ENCODE results near the gene KANSL3. TPM values are rescaled to one million over a fixed set of nuclear protein-coding genes. Genes with fewer than 3 reads are reported as not detected.

The KANSL3 gene
- total and polyA plus RNA-seq, 2 experiments from 2014 or later = 8.9 to 31.4 TPM

- TF ChIP-seq, protein P1, sequence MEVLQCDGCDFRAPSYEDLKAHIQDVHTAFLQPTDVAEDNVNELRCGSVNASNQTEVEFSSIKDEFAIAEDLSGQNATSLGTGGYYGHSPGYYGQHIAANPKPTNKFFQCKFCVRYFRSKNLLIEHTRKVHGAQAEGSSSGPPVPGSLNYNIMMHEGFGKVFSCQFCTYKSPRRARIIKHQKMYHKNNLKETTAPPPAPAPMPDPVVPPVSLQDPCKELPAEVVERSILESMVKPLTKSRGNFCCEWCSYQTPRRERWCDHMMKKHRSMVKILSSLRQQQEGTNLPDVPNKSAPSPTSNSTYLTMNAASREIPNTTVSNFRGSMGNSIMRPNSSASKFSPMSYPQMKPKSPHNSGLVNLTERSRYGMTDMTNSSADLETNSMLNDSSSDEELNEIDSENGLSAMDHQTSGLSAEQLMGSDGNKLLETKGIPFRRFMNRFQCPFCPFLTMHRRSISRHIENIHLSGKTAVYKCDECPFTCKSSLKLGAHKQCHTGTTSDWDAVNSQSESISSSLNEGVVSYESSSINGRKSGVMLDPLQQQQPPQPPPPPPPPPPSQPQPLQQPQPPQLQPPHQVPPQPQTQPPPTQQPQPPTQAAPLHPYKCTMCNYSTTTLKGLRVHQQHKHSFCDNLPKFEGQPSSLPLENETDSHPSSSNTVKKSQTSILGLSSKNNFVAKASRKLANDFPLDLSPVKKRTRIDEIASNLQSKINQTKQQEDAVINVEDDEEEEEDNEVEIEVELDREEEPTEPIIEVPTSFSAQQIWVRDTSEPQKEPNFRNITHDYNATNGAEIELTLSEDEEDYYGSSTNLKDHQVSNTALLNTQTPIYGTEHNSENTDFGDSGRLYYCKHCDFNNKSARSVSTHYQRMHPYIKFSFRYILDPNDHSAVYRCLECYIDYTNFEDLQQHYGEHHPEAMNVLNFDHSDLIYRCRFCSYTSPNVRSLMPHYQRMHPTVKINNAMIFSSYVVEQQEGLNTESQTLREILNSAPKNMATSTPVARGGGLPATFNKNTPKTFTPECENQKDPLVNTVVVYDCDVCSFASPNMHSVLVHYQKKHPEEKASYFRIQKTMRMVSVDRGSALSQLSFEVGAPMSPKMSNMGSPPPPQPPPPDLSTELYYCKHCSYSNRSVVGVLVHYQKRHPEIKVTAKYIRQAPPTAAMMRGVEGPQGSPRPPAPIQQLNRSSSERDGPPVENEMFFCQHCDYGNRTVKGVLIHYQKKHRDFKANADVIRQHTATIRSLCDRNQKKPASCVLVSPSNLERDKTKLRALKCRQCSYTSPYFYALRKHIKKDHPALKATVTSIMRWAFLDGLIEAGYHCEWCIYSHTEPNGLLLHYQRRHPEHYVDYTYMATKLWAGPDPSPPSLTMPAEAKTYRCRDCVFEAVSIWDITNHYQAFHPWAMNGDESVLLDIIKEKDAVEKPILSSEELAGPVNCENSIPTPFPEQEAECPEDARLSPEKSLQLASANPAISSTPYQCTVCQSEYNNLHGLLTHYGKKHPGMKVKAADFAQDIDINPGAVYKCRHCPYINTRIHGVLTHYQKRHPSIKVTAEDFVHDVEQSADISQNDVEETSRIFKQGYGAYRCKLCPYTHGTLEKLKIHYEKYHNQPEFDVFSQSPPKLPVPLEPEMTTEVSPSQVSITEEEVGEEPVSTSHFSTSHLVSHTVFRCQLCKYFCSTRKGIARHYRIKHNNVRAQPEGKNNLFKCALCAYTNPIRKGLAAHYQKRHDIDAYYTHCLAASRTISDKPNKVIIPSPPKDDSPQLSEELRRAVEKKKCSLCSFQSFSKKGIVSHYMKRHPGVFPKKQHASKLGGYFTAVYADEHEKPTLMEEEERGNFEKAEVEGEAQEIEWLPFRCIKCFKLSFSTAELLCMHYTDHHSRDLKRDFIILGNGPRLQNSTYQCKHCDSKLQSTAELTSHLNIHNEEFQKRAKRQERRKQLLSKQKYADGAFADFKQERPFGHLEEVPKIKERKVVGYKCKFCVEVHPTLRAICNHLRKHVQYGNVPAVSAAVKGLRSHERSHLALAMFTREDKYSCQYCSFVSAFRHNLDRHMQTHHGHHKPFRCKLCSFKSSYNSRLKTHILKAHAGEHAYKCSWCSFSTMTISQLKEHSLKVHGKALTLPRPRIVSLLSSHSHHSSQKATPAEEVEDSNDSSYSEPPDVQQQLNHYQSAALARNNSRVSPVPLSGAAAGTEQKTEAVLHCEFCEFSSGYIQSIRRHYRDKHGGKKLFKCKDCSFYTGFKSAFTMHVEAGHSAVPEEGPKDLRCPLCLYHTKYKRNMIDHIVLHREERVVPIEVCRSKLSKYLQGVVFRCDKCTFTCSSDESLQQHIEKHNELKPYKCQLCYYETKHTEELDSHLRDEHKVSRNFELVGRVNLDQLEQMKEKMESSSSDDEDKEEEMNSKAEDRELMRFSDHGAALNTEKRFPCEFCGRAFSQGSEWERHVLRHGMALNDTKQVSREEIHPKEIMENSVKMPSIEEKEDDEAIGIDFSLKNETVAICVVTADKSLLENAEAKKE (CRISPR knock-in tag; IDR thresholded peaks at IDR 0.05) = no peak
- no peak for TF ChIP-seq REST (IDR thresholded peaks at IDR 0.05; ENCODE audit: unreplicated experiment)
These were observed 25.1 kb upstream of the KANSL3 start (continued) for GRCh38 chr2:96663177-96663576.

GRCh38 chr2:96662360-96662759 is 24.2 kb upstream of the KANSL3 start:
- no peak overlapping the region for H3K4me3 ChIP-seq
- H3K27me3 ChIP-seq (ENCODE audit: insufficient read depth) = no peaks in the 10 kb centered on the region
- no peak for ATAC-seq
- no peak overlapping the region for H3K27ac Mint-ChIP-seq
- H3K4me1 Mint-ChIP-seq = no peaks in the 10 kb centered on the region
- H3K79me2 ChIP-seq (replicated peaks; ENCODE audit: insufficient read depth) = no peaks in the 10 kb centered on the region
- H3K4me2 ChIP-seq = no peak overlapping the region
- no peak overlapping the region for H3K27ac ChIP-seq (ENCODE audit: low read depth)
- H2AFZ ChIP-seq = no peak overlapping the region
- no peaks in the 10 kb centered on the region for H3F3A ChIP-seq (replicated peaks; ENCODE audit: low read depth)
- H3K4me1 ChIP-seq (ENCODE audit: insufficient read depth) = no peaks in the 10 kb centered on the region
- H3K9me3 Mint-ChIP-seq = peaks cover 13% of the 10 kb centered on the region
- H4K20me1 ChIP-seq (replicated peaks; ENCODE audit: insufficient read depth) = no peaks in the 10 kb centered on the region
- H3K36me3 Mint-ChIP-seq (ENCODE audit: low read depth) = no peaks in the 10 kb centered on the region; the same call in 2 of the 3 replicates
- H3K4me3 Mint-ChIP-seq = no peak overlapping the region
- DNase-seq (ENCODE audit: low spot score) = no peak
- no peaks in the 10 kb centered on the region for H3K36me3 ChIP-seq (ENCODE audit: insufficient read depth)
- no peaks in the 10 kb centered on the region for H3K27me3 Mint-ChIP-seq (ENCODE audit: insufficient read depth, low read depth, poor library complexity)
- no peaks in the 10 kb centered on the region for H3K9me2 ChIP-seq (ENCODE audit: insufficient read depth)
- no peak for TF ChIP-seq EZH2phosphoT487 (IDR thresholded peaks at IDR 0.05; ENCODE audit: unreplicated experiment)
- TF ChIP-seq EZH2 (IDR thresholded peaks at IDR 0.05; ENCODE audit: low read depth, unreplicated experiment) = no peak
- no peak for TF ChIP-seq NANOG (IDR thresholded peaks at IDR 0.05; ENCODE audit: borderline replicate concordance)
- no peak for TF ChIP-seq STAT1 (IDR thresholded peaks at IDR 0.05; ENCODE audit: unreplicated experiment)
- no peak for TF ChIP-seq POLR2AphosphoS5 (IDR thresholded peaks at IDR 0.05; ENCODE audit: low read depth)
- TF ChIP-seq ZNF114 (CRISPR knock-in tag; IDR thresholded peaks at IDR 0.05) = no peak
